Activated naive CD4-positive, alpha-beta T cell treated with anti-CD3 and anti-CD28 coated beads for 36 hours (primary cell): Measurements from ENCODE around the gene IL18BP. TPM values are rescaled to one million over a fixed set of nuclear protein-coding genes. Genes with fewer than 3 reads are reported as not detected.

Experiments used
- CTCF ChIA-PET: fragments of 350-600 bp; sonication (Branson Sonifier 250); formaldehyde crosslinking; loops from one replicate; lab custom pipeline; 2021; ENCODE audit warnings: antibody characterized with exemption; lab: Charles Lee
- DNase-seq: peaks from one replicate; pipeline ENCODE4 v3.0.0-alpha.2; 2020
- H3K27ac Mint-ChIP-seq: one replicate; pipeline ENCODE4 v1.8.0; 2021; ENCODE audit warnings: mild to moderate bottlenecking, mixed read lengths
- H3K27me3 Mint-ChIP-seq: one replicate; pipeline ENCODE4 v1.8.0; 2021; ENCODE audit warnings: low read depth, mixed read lengths
- H3K36me3 Mint-ChIP-seq: one replicate; pipeline ENCODE4 v1.8.0; 2021; ENCODE audit warnings: low read depth, mixed read lengths
- H3K4me1 Mint-ChIP-seq: one replicate; pipeline ENCODE4 v1.8.0; 2021; ENCODE audit warnings: low read depth, mixed read lengths
- H3K4me3 Mint-ChIP-seq: one replicate; pipeline ENCODE4 v1.8.0; 2021; ENCODE audit warnings: mild to moderate bottlenecking, moderate library complexity, mixed read lengths
- H3K9me3 Mint-ChIP-seq: one replicate; pipeline ENCODE4 v1.8.0; 2021; ENCODE audit warnings: mixed read lengths
- intact Hi-C: fragments of 100-400 bp; cut with micrococcal nuclease; formaldehyde crosslinking; loops from one replicate; pipeline ENCODE4 v1.15.1; 2023
- total RNA-seq, 2 experiments: library from RNA; stranded (reverse); gene quantifications; one replicate each; pipeline ENCODE4 v1.2.3, GENCODE V29; 2021

IL18BP gene
- total RNA-seq, 2 experiments from 2014 or later, result 4.1 to 5.4 TPM

DNA sequence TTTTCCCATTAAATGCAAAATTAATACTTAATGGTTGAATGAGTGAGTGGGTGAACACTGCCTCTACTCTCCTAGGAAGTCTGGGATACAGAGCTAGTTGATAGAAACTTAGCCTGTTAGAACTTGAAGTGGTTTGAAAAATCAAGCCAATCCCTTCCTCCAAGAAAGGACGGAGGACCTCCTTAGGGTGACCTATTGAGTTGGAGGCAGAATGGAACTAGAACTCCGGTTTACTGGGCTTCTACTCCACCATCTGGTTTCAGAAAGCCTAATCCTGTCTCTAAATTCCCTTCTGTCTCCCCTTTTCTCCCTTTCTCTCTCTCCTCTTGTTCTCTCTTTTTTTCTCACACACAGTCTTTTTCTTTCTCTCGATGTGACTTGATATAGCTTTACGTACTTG is 19.6 kb upstream of the IL18BP start:
- Mint-ChIP-seq H3K9me3 (no peaks in the 10 kb centered on the region), H3K4me3 (no peak overlapping the region), H3K36me3 (peaks cover 16% of the 10 kb centered on the region), H3K27ac (no peak overlapping the region), H3K27me3 (no peaks in the 10 kb centered on the region), H3K4me1 (no peaks in the 10 kb centered on the region)
- CTCF ChIA-PET, result interaction anchor here (1.0 to 3.8 kb wide), 12 partner anchors 8 to 291 kb away, joined by 3 to 29 read pairs (median 8); no protein-coding TSS in a partner anchor
- intact Hi-C loops, result loop anchor here (5.0 kb wide), 1 partner anchor 453 kb away; the partner anchor contains the start of gene CLPB
- no peak for DNase-seq

DNA sequence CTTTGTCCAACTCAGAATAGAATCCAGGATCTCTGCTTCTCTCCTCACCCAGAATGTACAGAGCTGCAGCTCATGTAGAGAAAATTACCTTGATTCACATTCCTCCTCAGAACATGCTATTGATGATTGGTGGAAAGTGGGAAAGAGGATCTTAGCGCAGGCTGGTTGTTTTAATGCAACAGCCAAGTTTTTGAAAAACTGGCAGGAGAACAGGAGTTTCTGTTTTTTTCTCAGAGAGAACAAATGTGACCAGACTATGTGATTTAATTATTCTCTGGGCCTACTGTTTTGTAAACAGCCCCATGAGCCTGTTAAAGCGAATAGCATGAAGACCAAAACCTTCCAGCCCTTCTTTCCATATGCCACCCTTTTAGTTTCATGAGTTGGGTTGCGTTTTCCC is 19.1 kb upstream of the IL18BP start:
- Mint-ChIP-seq H3K9me3 (no peaks in the 10 kb centered on the region), H3K27me3 (no peaks in the 10 kb centered on the region), H3K4me1 (no peaks in the 10 kb centered on the region), H3K4me3 (no peak overlapping the region), H3K27ac (no peak overlapping the region), H3K36me3 (peaks cover 16% of the 10 kb centered on the region)
- intact Hi-C loops, result loop anchor here (5.0 kb wide), 1 partner anchor 453 kb away; the partner anchor contains the start of gene CLPB
- CTCF ChIA-PET, result interaction anchor here (1.8 to 3.2 kb wide), 4 partner anchors 11 to 45 kb away, joined by 6 to 21 read pairs (median 13); no protein-coding TSS in a partner anchor
- DNase-seq, result no peak

- Mint-ChIP-seq H3K36me3 (peaks cover 14% of the 10 kb centered on the region), H3K4me1 (peaks cover 3% of the 10 kb centered on the region), H3K27me3 (no peaks in the 10 kb centered on the region), H3K4me3 (no peak overlapping the region), H3K27ac (no peak overlapping the region), H3K9me3 (no peaks in the 10 kb centered on the region)
- intact Hi-C loops, result no loop called here
- DNase-seq, result no peak
- CTCF ChIA-PET, result interaction anchor here (1.8 to 4.0 kb wide), 3 partner anchors 8 to 158 kb away, joined by 4 to 29 read pairs (median 19); partner anchors contain the start of gene IL18BP
Observed at GRCh38 chr11:71986131-71986530, 12.6 kb upstream of the IL18BP start.

- Mint-ChIP-seq H3K4me1 (peaks cover 3% of the 10 kb centered on the region), H3K36me3 (peaks cover 11% of the 10 kb centered on the region), H3K27me3 (no peaks in the 10 kb centered on the region), H3K27ac (no peak overlapping the region), H3K4me3 (no peak overlapping the region), H3K9me3 (no peaks in the 10 kb centered on the region)
- no peak for DNase-seq
- intact Hi-C loops, result no loop called here
- CTCF ChIA-PET, result interaction anchor here (3.7 to 4.0 kb wide), 2 partner anchors 10 to 157 kb away, joined by 19 to 29 read pairs; no protein-coding TSS in a partner anchor
Observed at GRCh38 chr11:71987521-71987920, 11.2 kb upstream of the IL18BP start.

DNA sequence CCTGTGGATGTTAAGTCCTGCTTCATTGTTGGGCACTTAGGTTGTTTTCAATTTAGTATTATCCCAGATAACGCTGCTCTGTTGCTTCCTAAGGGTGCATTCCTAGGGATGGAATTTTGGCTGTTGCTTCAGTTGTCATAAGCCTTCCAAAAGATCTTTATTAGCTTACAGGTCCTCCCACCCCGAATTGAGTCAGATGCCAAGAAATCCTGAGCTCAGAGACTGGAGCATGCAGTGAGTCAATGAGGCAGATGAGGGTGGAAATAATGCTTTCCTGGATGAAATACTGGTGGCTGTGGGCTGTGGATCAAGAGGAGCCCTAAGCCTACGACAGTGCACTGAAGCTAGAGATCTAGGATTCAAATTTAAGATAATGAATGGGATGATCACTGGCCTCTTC is 10.7 kb upstream of the IL18BP start:
- CTCF ChIA-PET, result interaction anchor here (0.6 to 4.0 kb wide), 3 partner anchors 10 to 185 kb away, joined by 4 to 29 read pairs (median 19); no protein-coding TSS in a partner anchor
- DNase-seq, result no peak
- no peaks in the 10 kb centered on the region for H3K9me3 Mint-ChIP-seq
- no peak overlapping the region for H3K4me3 Mint-ChIP-seq
- intact Hi-C loops, result no loop called here
- peaks cover 12% of the 10 kb centered on the region for H3K36me3 Mint-ChIP-seq
- peaks cover 3% of the 10 kb centered on the region for H3K4me1 Mint-ChIP-seq
- H3K27ac Mint-ChIP-seq, result no peak overlapping the region
- H3K27me3 Mint-ChIP-seq, result no peaks in the 10 kb centered on the region

- H3K4me3 Mint-ChIP-seq, result no peak overlapping the region
Observed at GRCh38 chr11:71990701-71991100, 8.0 kb upstream of the IL18BP start.

DNA sequence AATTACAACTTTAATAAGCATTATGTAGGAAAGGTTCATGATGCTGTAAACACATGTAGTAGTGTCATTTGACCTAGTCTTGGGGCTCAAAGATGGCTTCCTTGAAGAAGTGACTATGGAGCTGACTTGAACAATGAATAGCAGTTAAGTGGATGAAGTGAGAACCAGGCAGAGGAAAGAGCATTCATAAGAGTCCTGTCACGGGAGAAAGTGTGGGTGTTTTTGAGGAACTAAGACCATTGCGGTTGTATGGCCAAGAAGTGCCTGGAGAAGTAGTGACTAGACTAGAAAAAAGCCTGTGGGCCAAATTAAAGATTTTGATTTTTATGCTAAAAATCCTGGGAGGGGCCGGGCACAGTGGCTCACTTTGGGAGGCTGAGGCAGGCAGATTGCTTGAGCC is 7.2 kb upstream of the IL18BP start:
- no peak overlapping the region for H3K4me3 Mint-ChIP-seq
- no peaks in the 10 kb centered on the region for H3K4me1 Mint-ChIP-seq
- no peaks in the 10 kb centered on the region for H3K9me3 Mint-ChIP-seq
- intact Hi-C loops, result no loop called here
- no peak for DNase-seq
- H3K27ac Mint-ChIP-seq, result no peak overlapping the region
- no peaks in the 10 kb centered on the region for H3K27me3 Mint-ChIP-seq
- CTCF ChIA-PET, result interaction anchor here (0.6 kb wide), 2 partner anchors 14 to 104 kb away, joined by 4 to 6 read pairs; no protein-coding TSS in a partner anchor
- peaks cover 6% of the 10 kb centered on the region for H3K36me3 Mint-ChIP-seq

More at GRCh38 chr11:71990701-71991100, 8.0 kb upstream of the IL18BP start:
- CTCF ChIA-PET, result interaction anchor here (2.1 kb wide), 1 partner anchor 11 kb away, joined by 6 read pairs; no protein-coding TSS in a partner anchor
- Mint-ChIP-seq H3K4me1 (peaks cover 3% of the 10 kb centered on the region), H3K27ac (no peak overlapping the region), H3K27me3 (no peaks in the 10 kb centered on the region), H3K36me3 (peaks cover 6% of the 10 kb centered on the region), H3K9me3 (no peaks in the 10 kb centered on the region)
- intact Hi-C loops, result no loop called here
- no peak for DNase-seq

- no peaks in the 10 kb centered on the region for H3K27me3 Mint-ChIP-seq
- H3K4me1 Mint-ChIP-seq, result no peaks in the 10 kb centered on the region
- CTCF ChIA-PET, result interaction anchor here (0.6 to 0.7 kb wide), 2 partner anchors 47 to 104 kb away, joined by 3 to 6 read pairs; no protein-coding TSS in a partner anchor
- no peaks in the 10 kb centered on the region for H3K9me3 Mint-ChIP-seq
- no peak for DNase-seq
- no peak overlapping the region for H3K4me3 Mint-ChIP-seq
- intact Hi-C loops, result no loop called here
- H3K27ac Mint-ChIP-seq, result no peak overlapping the region
- peaks cover 6% of the 10 kb centered on the region for H3K36me3 Mint-ChIP-seq
Observed at GRCh38 chr11:71992136-71992730, 6.5 kb upstream of the IL18BP start.

DNA sequence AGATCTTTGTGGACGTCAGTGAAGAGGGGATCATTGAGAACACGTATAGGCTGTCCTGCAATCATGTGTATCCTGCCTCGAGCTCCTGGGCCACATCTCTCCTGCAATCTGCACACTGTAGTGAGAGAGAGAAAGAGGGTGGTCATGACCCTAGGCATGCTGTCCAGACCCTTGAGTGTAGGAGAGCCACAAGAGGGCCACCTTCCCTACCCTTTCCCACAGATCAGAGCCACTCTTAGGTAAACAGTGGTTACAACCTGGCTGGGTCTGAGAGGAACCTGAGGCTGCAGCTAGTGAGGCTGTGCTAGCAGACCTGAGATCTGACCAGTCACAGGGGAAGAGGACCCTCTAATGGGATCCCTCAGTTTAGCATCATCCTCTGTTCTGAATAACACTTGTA is 3.9 kb upstream of the IL18BP start:
- H3K4me3 Mint-ChIP-seq, result no peak overlapping the region
- intact Hi-C loops, result no loop called here
- H3K27ac Mint-ChIP-seq, result no peak overlapping the region
- H3K27me3 Mint-ChIP-seq, result no peaks in the 10 kb centered on the region
- H3K36me3 Mint-ChIP-seq, result peaks cover 7% of the 10 kb centered on the region
- no peaks in the 10 kb centered on the region for H3K9me3 Mint-ChIP-seq
- no peak for DNase-seq
- CTCF ChIA-PET, result no interaction called here
- H3K4me1 Mint-ChIP-seq, result peaks cover 18% of the 10 kb centered on the region

GRCh38 chr11:71995726-71996291 is 2.9 kb upstream of the IL18BP start:
- Mint-ChIP-seq H3K27ac (no peak overlapping the region), H3K4me3 (no peak overlapping the region), H3K27me3 (no peaks in the 10 kb centered on the region), H3K36me3 (peaks cover 10% of the 10 kb centered on the region), H3K9me3 (no peaks in the 10 kb centered on the region), H3K4me1 (peaks cover 23% of the 10 kb centered on the region)
- intact Hi-C loops, result no loop called here
- CTCF ChIA-PET, result no interaction called here
- no peak for DNase-seq

GRCh38 chr11:71996517-71996916 is 2.2 kb upstream of the IL18BP start:
- Mint-ChIP-seq H3K36me3 (peaks cover 10% of the 10 kb centered on the region), H3K27ac (no peak overlapping the region), H3K9me3 (no peaks in the 10 kb centered on the region), H3K27me3 (no peaks in the 10 kb centered on the region), H3K4me3 (no peak overlapping the region), H3K4me1 (peaks cover 23% of the 10 kb centered on the region)
- intact Hi-C loops, result no loop called here
- CTCF ChIA-PET, result interaction anchor here (1.4 kb wide), 1 partner anchor 19 kb away, joined by 4 read pairs; no protein-coding TSS in a partner anchor
- DNase-seq, result no peak

DNA sequence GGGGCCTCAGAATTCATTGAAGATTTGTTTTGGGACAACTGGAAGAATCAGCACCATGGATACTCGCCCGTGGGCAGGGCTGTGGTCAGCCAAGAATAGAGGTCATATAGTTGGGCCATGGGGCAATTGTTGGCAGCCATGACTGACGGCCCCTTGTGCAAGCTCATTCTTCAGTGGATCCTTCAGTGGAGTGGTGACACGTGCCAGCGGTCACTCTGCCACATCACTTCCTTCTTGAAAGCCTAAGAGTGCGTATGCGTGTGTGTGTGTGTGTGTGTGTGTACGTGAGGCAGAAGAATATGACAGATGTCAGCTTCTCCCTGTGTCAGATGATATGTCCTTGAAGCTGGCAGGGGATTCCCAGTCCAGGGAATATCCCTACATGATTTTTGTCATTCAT is 1.8 kb upstream of the IL18BP start:
- Mint-ChIP-seq H3K4me1 (peaks cover 23% of the 10 kb centered on the region), H3K27me3 (no peaks in the 10 kb centered on the region), H3K9me3 (no peaks in the 10 kb centered on the region), H3K27ac (no peak overlapping the region), H3K4me3 (no peak overlapping the region), H3K36me3 (peaks cover 12% of the 10 kb centered on the region)
- CTCF ChIA-PET, result interaction anchor here (1.4 kb wide), 1 partner anchor 19 kb away, joined by 4 read pairs; no protein-coding TSS in a partner anchor
- no peak for DNase-seq
- intact Hi-C loops, result no loop called here
